Pancreas (tissue), 10 donors: ENCODE data around the gene SH3RF3. TPM values are rescaled to one million over a fixed set of nuclear protein-coding genes. Genes with fewer than 3 reads are reported as not detected.

Experiments used
- ATAC-seq, 4 donors: fragments of 200-7000 bp; cut with Tn5 transposase; one replicate each; pipeline versions ENCODE4 v1.8.0 to v1.9.1; 2020; ENCODE audit warnings: mild to moderate bottlenecking in 4 of 4, moderate library complexity in 4 of 4
- DNase-seq, 6 donors: peaks; one replicate each; pipeline ENCODE4 v3.0.0-alpha.2; 2020
- FAIRE-seq: peaks from 2 replicates; lab custom pipeline; 2012; peaks lifted over from hg19 to GRCh38; lab: Jason Lieb, UNC
- H3K27ac ChIP-seq, 4 donors: fragments of 200-600 bp; sonication (generic); 1 replicate in 3 of 4; 2 replicates in 1 of 4; pipeline versions ENCODE4 v1.5.0 to v1.8.0; 2020
- H3K27me3 ChIP-seq, 4 donors: fragments of 200-600 bp; one replicate each; pipeline ENCODE4 v1.8.0; 2021
- H3K36me3 ChIP-seq, 3 donors: fragments of 200-600 bp; sonication (generic) in 1 of 3; one replicate each; pipeline versions ENCODE4 v1.5.0 to v1.8.0; 2020 to 2021
- H3K4me1 ChIP-seq, 3 donors: fragments of 200-600 bp; one replicate each; pipeline ENCODE4 v1.8.0; 2021
- H3K4me3 ChIP-seq, 4 donors: fragments of 200-600 bp; sonication (generic) in 2 of 4; one replicate each; pipeline versions ENCODE4 v1.5.0 to v1.8.0; 2020 to 2021
- H3K9me3 ChIP-seq, 4 donors: fragments of 200-600 bp; one replicate each; pipeline ENCODE4 v1.8.0; 2021
- WGBS, 2 donors: extraction: QIAGEN DNeasy Blood & Tissue Kit; methylation state at CpG; one replicate each; pipeline ENCODE4 v1.1.7; 2013; 5-methylcytosine and 5-hydroxymethylcytosine counted together
- intact Hi-C, 3 donors: fragments of 100-400 bp; cut with DNase I; formaldehyde crosslinking; loops; one replicate each; pipeline versions ENCODE4 v1.11.1 to v1.14.2; 2022
- polyA plus RNA-seq, 2 donors: library from polyadenylated mRNA; stranded (reverse); fragments of 200-250 nt; gene quantifications; one replicate each; pipeline ENCODE4 v1.2.3, GENCODE V29; 2013
- total RNA-seq, 6 donors: library from RNA; stranded (reverse); fragmentation: NEBNext Ultra II Directional in 4 of 6; extraction: Animal tissue kit (Norgen Biotek cat#: 25700) in 4 of 6; gene quantifications; one replicate each; pipeline versions ENCODE4 v1.2.1 to v1.2.4, GENCODE V29; 2021 to 2023
- TF ChIP-seq, protein P1 (sequence below), 4 donors: fragments of 200-600 bp; sonication (generic) in 3 of 4; IDR thresholded peaks; one replicate each; pipeline versions ENCODE4 v1.5.0 to v1.8.0; 2021; ENCODE audit warnings: antibody characterized with exemption in 4 of 4
- donor health status: healthy with polysubstance abuse.
- donor health status: DM: no; HTN: no; CAD: no; lungs with moderate emphysema.
- donor health status: DM: no; HTN: no; CAD: no.
- donor health status: control.
- donor health status: control.
- donor health status: Bipolar disorder and iron deficiency.
- donor health status: DM: yes; HTN: yes; CAD: no.
- donor health status: DM: no; HTN: no; CAD: no.
- donor health status: DM: no; HTN: no; CAD: no.
- donor health status: DM: yes; HTN: yes; CAD: no.

The SH3RF3 gene
- total and polyA plus RNA-seq, 8 donors: 1.1 to 3.5 (median 1.8) TPM

DNA sequence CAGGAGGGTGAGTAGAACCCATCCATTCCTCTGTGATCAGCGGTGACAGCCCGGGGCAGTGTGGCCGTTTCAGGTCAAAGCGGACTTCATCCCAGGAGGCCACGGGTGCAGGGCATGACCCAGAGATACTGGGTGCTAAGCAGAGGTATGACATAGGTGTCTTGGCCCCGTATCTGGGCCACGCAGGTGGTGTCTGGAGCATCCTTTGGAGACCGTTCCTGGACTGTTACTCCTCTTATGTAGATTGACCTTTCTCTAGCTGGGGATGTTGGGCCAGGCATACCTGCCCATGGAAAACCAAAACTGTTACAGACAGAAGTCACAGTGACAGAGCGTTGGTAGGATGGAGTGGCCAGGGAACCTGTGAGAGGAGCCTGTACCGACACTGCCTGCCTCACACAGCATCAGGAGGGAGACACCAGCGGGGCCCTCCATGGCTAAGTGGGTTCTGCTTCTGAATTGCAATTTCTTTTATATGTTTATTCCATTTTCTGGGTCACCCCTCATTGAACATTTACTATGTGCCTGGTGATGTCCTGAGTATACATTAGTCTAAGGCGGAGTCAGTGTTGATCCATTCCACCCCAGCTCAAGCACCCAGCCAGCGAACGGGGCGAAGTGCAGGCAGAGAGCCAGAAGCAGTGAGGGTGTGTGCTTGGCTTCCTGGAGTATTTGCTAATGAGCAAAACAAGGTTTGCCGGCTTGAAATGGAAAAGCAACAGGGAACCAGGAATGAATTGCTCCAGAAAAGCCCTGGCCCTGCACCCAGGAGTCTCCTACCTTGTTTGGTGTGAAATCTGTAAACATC lies 141.7 kb downstream of the SH3RF3 start:
- TF ChIP-seq, protein P1, sequence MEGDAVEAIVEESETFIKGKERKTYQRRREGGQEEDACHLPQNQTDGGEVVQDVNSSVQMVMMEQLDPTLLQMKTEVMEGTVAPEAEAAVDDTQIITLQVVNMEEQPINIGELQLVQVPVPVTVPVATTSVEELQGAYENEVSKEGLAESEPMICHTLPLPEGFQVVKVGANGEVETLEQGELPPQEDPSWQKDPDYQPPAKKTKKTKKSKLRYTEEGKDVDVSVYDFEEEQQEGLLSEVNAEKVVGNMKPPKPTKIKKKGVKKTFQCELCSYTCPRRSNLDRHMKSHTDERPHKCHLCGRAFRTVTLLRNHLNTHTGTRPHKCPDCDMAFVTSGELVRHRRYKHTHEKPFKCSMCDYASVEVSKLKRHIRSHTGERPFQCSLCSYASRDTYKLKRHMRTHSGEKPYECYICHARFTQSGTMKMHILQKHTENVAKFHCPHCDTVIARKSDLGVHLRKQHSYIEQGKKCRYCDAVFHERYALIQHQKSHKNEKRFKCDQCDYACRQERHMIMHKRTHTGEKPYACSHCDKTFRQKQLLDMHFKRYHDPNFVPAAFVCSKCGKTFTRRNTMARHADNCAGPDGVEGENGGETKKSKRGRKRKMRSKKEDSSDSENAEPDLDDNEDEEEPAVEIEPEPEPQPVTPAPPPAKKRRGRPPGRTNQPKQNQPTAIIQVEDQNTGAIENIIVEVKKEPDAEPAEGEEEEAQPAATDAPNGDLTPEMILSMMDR (IDR thresholded peaks at IDR 0.05): no peak
- WGBS, 2 donors: 63 to 71% methylated on average over 16 of the region's 16 CpGs
- intact Hi-C loops: no loop called here
- Histone ChIP-seq H3K27ac (no peak overlapping the region), H3K36me3 (no peaks in the 10 kb centered on the region), H3K4me3 (no peak overlapping the region), H3K4me1 (no peaks in the 10 kb centered on the region), H3K27me3 (no peaks in the 10 kb centered on the region), H3K9me3 (no peaks in the 10 kb centered on the region)
- ATAC-seq (peak in 1 of 4 donors; percentile 57), DNase-seq (no peak), FAIRE-seq (no peak)

DNA sequence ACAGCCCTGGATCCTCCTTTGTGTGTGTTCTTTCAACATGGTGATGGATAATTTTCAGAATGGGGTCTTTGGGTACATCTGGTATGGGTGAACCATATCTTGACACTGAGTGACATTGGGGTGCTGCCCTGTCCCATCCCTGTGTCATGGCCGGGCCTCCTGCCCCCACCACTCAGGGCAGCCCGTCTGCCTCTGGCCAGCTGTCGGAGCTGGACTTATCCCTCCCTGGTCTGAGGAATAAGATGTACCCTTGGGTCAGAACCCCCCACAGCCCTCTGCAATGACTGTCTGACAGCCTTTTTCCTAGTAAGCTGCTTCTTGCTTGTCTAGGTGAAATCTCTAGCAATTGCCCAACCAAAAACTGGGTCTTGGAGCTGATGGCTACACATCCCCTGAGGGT lies 142.9 kb downstream of the SH3RF3 start:
- no peaks in the 10 kb centered on the region for H3K4me1 ChIP-seq
- WGBS, 2 donors: 90 to 91% methylated on average over 3 of the region's 3 CpGs
- DNase-seq (no peak), FAIRE-seq (no peak), ATAC-seq (no peak)
- no peaks in the 10 kb centered on the region for H3K36me3 ChIP-seq
- TF ChIP-seq, protein P1 (IDR thresholded peaks at IDR 0.05): no peak
- H3K4me3 ChIP-seq: no peak overlapping the region
- no peaks in the 10 kb centered on the region for H3K27me3 ChIP-seq
- intact Hi-C loops: no loop called here
- no peak overlapping the region for H3K27ac ChIP-seq
- H3K9me3 ChIP-seq: no peaks in the 10 kb centered on the region

DNA sequence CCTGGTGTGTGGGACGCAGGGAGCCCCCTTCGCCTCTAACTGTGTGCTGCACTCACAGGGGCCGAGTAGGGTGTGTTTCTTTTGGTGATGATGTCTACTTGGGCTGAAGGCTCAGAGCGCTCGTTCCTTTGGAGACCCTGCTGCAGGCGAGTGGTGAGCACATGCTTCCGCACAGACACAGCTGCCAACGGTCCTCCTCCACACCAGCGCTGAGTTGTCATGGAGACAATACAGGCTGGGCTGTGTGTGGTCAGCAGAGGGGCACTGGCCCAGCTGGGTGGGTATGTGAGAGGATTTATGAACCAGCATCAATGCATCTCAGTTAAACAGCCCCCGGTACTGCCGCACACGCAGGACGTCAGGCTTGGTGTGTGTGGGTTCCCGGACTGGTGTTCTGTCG lies 143.5 kb downstream of the SH3RF3 start:
- H3K27me3 ChIP-seq: no peaks in the 10 kb centered on the region
- no peaks in the 10 kb centered on the region for H3K9me3 ChIP-seq
- WGBS, 2 donors: 88 to 90% methylated on average over 15 of the region's 15 CpGs
- no peak overlapping the region for H3K4me3 ChIP-seq
- no peaks in the 10 kb centered on the region for H3K36me3 ChIP-seq
- ATAC-seq: no peak
- H3K4me1 ChIP-seq: no peaks in the 10 kb centered on the region
- intact Hi-C loops: no loop called here
- TF ChIP-seq, protein P1 (IDR thresholded peaks at IDR 0.05): no peak
- DNase-seq: no peak
- no peak for FAIRE-seq
- H3K27ac ChIP-seq: no peak overlapping the region

DNA sequence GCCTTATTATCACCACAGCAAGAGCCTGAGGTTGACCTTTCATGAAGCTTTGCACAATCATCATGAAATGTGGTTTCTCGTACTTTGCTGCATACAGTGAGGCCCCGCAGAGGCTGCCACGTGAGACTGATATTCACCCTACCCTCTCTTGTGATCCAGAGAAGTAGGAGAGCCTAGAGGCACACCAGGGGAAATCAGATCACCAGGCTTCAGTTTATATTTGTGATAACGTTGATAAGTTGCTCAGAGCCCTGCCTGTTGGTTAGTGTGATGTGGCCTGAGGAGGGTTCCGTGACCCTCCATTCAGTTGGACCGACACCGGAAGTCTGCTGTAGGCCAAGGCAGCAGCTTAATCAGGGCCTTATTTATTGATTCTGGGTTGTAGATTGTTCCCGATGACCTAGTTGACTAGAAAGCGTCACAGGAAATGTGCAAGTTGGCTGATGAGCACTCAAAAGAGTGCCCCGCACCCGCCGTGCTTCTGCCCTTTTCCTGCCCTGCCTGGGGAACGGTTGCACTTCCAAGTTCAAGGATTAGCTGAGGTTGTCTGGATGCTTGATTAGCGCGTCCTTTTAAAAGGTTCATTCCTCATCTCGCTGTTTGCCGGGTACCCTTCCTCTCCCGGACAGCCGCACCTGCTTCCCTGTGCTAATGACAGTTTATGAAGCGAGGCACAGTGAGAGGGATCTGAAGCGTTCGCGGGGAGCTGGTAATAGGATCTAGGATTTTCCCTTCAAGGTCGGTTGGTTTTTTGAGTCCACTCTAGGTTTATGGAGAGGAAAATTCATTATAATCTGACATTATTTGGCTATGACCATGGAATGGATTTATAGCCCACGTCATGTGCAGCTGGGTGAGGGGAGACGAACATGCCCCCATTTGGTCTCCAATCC lies 146.4 kb downstream of the SH3RF3 start:
- DNase-seq: no peak
- ATAC-seq: no peak
- FAIRE-seq: no peak

More for the DNA sequence above, 146.4 kb downstream of the SH3RF3 start:
- no peaks in the 10 kb centered on the region for H3K9me3 ChIP-seq
- H3K4me3 ChIP-seq: no peak overlapping the region
- H3K36me3 ChIP-seq: no peaks in the 10 kb centered on the region
- TF ChIP-seq, protein P1 (IDR thresholded peaks at IDR 0.05): no peak
- WGBS, 2 donors: 70 to 79% methylated on average over 26 of the region's 26 CpGs
- H3K4me1 ChIP-seq: no peaks in the 10 kb centered on the region
- intact Hi-C loops: no loop called here
- H3K27ac ChIP-seq: no peak overlapping the region
- H3K27me3 ChIP-seq: no peaks in the 10 kb centered on the region
